SU-DHL-6 (cell line): ENCODE measurements around the gene MOG.

Source experiments
- H2AFZ ChIP-seq: fragments of 200-600 bp; sonication (generic); 2 replicates; pipeline ENCODE4 v1.6.1; 2014; ENCODE audit warnings: low read depth, mild to moderate bottlenecking, moderate library complexity, mixed read lengths, antibody characterized with exemption, low read length; ENCODE audit not compliant: severe bottlenecking
- H3F3A ChIP-seq: fragments of 200-600 bp; shearing (Covaris generic); 2 replicates; pipeline ENCODE4 v1.6.0; 2016; ENCODE audit warnings: antibody characterized with exemption, mild to moderate bottlenecking; ENCODE audit not compliant: insufficient read depth
- H3K27ac ChIP-seq: fragments of 200-600 bp; sonication (generic); 2 replicates; pipeline ENCODE4 v1.5.1; 2016; ENCODE audit warnings: low read depth, mild to moderate bottlenecking, low read length, moderate library complexity, mixed read lengths
- H3K27me3 ChIP-seq: fragments of 200-600 bp; sonication (generic), shearing (Covaris generic); 2 replicates; pipeline ENCODE4 v1.6.0; 2014; ENCODE audit warnings: mild to moderate bottlenecking, low read length
- H3K36me3 ChIP-seq: fragments of 200-600 bp; sonication (generic); 2 replicates; pipeline ENCODE4 v1.6.1; 2014; ENCODE audit warnings: mild to moderate bottlenecking, low read length, mixed read lengths
- H3K4me2 ChIP-seq: fragments of 300-600, 200-600 bp; shearing (Covaris generic), sonication (generic); 2 replicates; pipeline ENCODE4 v1.6.0; 2014; ENCODE audit warnings: low read length, low read depth, mild to moderate bottlenecking; ENCODE audit not compliant: poor library complexity, severe bottlenecking
- H3K4me3 ChIP-seq: fragments of 200-600 bp; sonication (generic); 2 replicates; pipeline ENCODE4 v1.5.1; 2014; ENCODE audit warnings: antibody characterized with exemption, low read length, mild to moderate bottlenecking, mixed read lengths; ENCODE audit not compliant: insufficient read depth, poor library complexity, severe bottlenecking
- H3K79me2 ChIP-seq: fragments of 200-600 bp; sonication (generic); 2 replicates; pipeline ENCODE4 v1.6.1; 2014; ENCODE audit warnings: mild to moderate bottlenecking, low read length, moderate library complexity; ENCODE audit not compliant: insufficient read depth
- H3K9ac ChIP-seq: fragments of 200-600 bp; sonication (generic); 2 replicates; pipeline ENCODE4 v1.7.0; 2014; ENCODE audit warnings: mild to moderate bottlenecking, low read length
- H3K9me2 ChIP-seq: fragments of 200-600 bp; sonication (generic); replicated peaks from 2 replicates; pipeline ENCODE4 v1.6.1; 2014; ENCODE audit warnings: low read length; ENCODE audit not compliant: insufficient read depth
- H3K9me3 ChIP-seq: fragments of 200-600 bp; sonication (generic); 2 replicates; pipeline ENCODE4 v1.6.1; 2014; ENCODE audit warnings: low read length, mixed read lengths; ENCODE audit not compliant: insufficient read depth
- H4K20me1 ChIP-seq: fragments of 200-600 bp; sonication (generic); 2 replicates; pipeline ENCODE4 v1.6.1; 2014; ENCODE audit warnings: low read depth, mild to moderate bottlenecking, antibody characterized with exemption, low read length, moderate library complexity, mixed read lengths
- CTCF ChIP-seq: fragments of 200-600 bp; sonication (generic); IDR thresholded peaks from one replicate; pipeline ENCODE4 v1.5.1; 2017; ENCODE audit warnings: antibody characterized with exemption, mild to moderate bottlenecking, low read length, moderate library complexity; ENCODE audit not compliant: insufficient read depth, poor library complexity, severe bottlenecking
- EZH2phosphoT487 ChIP-seq: fragments of 200-600 bp; sonication (generic), shearing (Covaris generic); conservative IDR thresholded peaks from 2 replicates; pipeline ENCODE4 v1.6.1; 2018; ENCODE audit warnings: mild to moderate bottlenecking, antibody characterized with exemption, low read length, moderate library complexity, mixed read lengths

MOG gene

GRCh38 chr6:29611426-29611825 lies 45.5 kb upstream of the MOG start:
- H3K9me2 ChIP-seq = no peaks in the 10 kb centered on the region
- H3K27me3 ChIP-seq = no peaks in the 10 kb centered on the region
- no peaks in the 10 kb centered on the region for H3F3A ChIP-seq
- no peaks in the 10 kb centered on the region for H3K79me2 ChIP-seq
- no peaks in the 10 kb centered on the region for H3K9me3 ChIP-seq
- TF ChIP-seq EZH2phosphoT487 (no peak), CTCF (no peak)
- no peak overlapping the region for H3K4me3 ChIP-seq
- H3K9ac ChIP-seq = no peak overlapping the region
- H3K36me3 ChIP-seq = no peaks in the 10 kb centered on the region
- no peak overlapping the region for H3K27ac ChIP-seq
- no peaks in the 10 kb centered on the region for H4K20me1 ChIP-seq
- H3K4me2 ChIP-seq = no peak overlapping the region
- H2AFZ ChIP-seq = no peak overlapping the region

GRCh38 chr6:29617782-29618554 lies 38.9 kb upstream of the MOG start:
- Histone ChIP-seq H3K36me3 (no peaks in the 10 kb centered on the region), H2AFZ (no peak overlapping the region), H3K9ac (no peak overlapping the region), H3K4me2 (no peak overlapping the region), H3K79me2 (no peaks in the 10 kb centered on the region), H3K4me3 (no peak overlapping the region), H3K27ac (no peak overlapping the region), H3F3A (no peaks in the 10 kb centered on the region), H3K9me3 (no peaks in the 10 kb centered on the region), H3K9me2 (no peaks in the 10 kb centered on the region), H3K27me3 (no peaks in the 10 kb centered on the region), H4K20me1 (no peaks in the 10 kb centered on the region)
- TF ChIP-seq EZH2phosphoT487 (no peak), CTCF (peak; percentile 56)

- no peaks in the 10 kb centered on the region for H3F3A ChIP-seq
- H3K9ac ChIP-seq = no peak overlapping the region
- H3K4me3 ChIP-seq = no peak overlapping the region
- H3K4me2 ChIP-seq = no peak overlapping the region
- H3K9me3 ChIP-seq = no peaks in the 10 kb centered on the region
- H2AFZ ChIP-seq = no peak overlapping the region
- no peaks in the 10 kb centered on the region for H3K79me2 ChIP-seq
- H3K27me3 ChIP-seq = no peaks in the 10 kb centered on the region
- H4K20me1 ChIP-seq = no peaks in the 10 kb centered on the region
- H3K9me2 ChIP-seq = no peaks in the 10 kb centered on the region
- no peaks in the 10 kb centered on the region for H3K36me3 ChIP-seq
- H3K27ac ChIP-seq = no peak overlapping the region
- no peak for TF ChIP-seq EZH2phosphoT487
- TF ChIP-seq CTCF = no peak
Measured at GRCh38 chr6:29619578-29620160, 37.2 kb upstream of the MOG start.
